DOHH2 (cell line): Measurements from ENCODE around the gene GLCCI1.
"Not testable (repeated sequence)": the region's sequence is repeated elsewhere in the genome, so short reads cannot be mapped to it uniquely, and the experiment has no call there.

Experiments
- H3F3A ChIP-seq: fragments of 200-600 bp; sonication (generic), shearing (Covaris generic); 2 replicates; pipeline ENCODE4 v1.6.0; 2016; ENCODE audit warnings: antibody characterized with exemption, mild to moderate bottlenecking; ENCODE audit not compliant: control insufficient read depth, insufficient read depth
- H3K27ac ChIP-seq: fragments of 200-600 bp; sonication (generic); 2 replicates; pipeline ENCODE4 v1.5.1; 2014; ENCODE audit warnings: low read depth, mild to moderate bottlenecking, low read length, moderate library complexity
- H3K27me3 ChIP-seq: fragments of 200-600 bp; sonication (generic); 2 replicates; pipeline ENCODE4 v1.6.1; 2014; ENCODE audit warnings: mild to moderate bottlenecking, low read length, mixed read lengths; ENCODE audit not compliant: control insufficient read depth
- H3K36me3 ChIP-seq: fragments of 200-600 bp; sonication (generic); 2 replicates; pipeline ENCODE4 v1.6.1; 2014; ENCODE audit warnings: mild to moderate bottlenecking, low read length, moderate library complexity, mixed read lengths; ENCODE audit not compliant: control insufficient read depth
- H3K4me1 ChIP-seq: fragments of 200-600 bp; sonication (generic); 2 replicates; pipeline ENCODE4 v1.6.1; 2014; ENCODE audit warnings: mild to moderate bottlenecking, low read length, mixed read lengths; ENCODE audit not compliant: control insufficient read depth
- H3K4me2 ChIP-seq: fragments of 200-600 bp; sonication (generic); 2 replicates; pipeline ENCODE4 v1.6.0; 2014; ENCODE audit warnings: mild to moderate bottlenecking, low read length, moderate library complexity
- H3K4me3 ChIP-seq: fragments of 200-600 bp; sonication (generic); 2 replicates; pipeline ENCODE4 v1.5.1; 2014; ENCODE audit warnings: mild to moderate bottlenecking, low read length, mixed read lengths
- H3K79me2 ChIP-seq: fragments of 200-600 bp; sonication (generic); 2 replicates; pipeline ENCODE4 v1.6.1; 2014; ENCODE audit warnings: mild to moderate bottlenecking, low read length, mixed read lengths; ENCODE audit not compliant: control insufficient read depth
- H3K9me2 ChIP-seq: fragments of 200-600 bp; sonication (generic); replicated peaks from 2 replicates; pipeline ENCODE4 v1.6.1; 2014; ENCODE audit warnings: mild to moderate bottlenecking, low read length, mixed read lengths; ENCODE audit not compliant: control insufficient read depth
- H3K9me3 ChIP-seq: fragments of 200-600 bp; sonication (generic); 2 replicates; pipeline ENCODE4 v1.6.1; 2014; ENCODE audit warnings: antibody characterized with exemption, low read length, mixed read lengths; ENCODE audit not compliant: control insufficient read depth, insufficient read depth
- H4K20me1 ChIP-seq: fragments of 200-600 bp; sonication (generic); 2 replicates; pipeline ENCODE4 v1.6.0; 2014; ENCODE audit warnings: low read depth, mild to moderate bottlenecking, antibody characterized with exemption, low read length, moderate library complexity; ENCODE audit not compliant: control insufficient read depth, insufficient read depth
- CTCF ChIP-seq: fragments of 200-600 bp; sonication (generic); IDR thresholded peaks from one replicate; pipeline ENCODE4 v1.5.1; 2014; ENCODE audit warnings: antibody characterized with exemption, mild to moderate bottlenecking, low read depth, low read length; ENCODE audit not compliant: poor library complexity, severe bottlenecking
- EZH2phosphoT487 ChIP-seq: fragments of 200-600 bp; sonication (generic); IDR thresholded peaks from 2 replicates; pipeline ENCODE4 v1.6.1; 2017; ENCODE audit warnings: borderline replicate concordance, mild to moderate bottlenecking, antibody characterized with exemption, low read length, moderate library complexity, mixed read lengths

GLCCI1 gene

GRCh38 chr7:8058322-8058721 lies 89.7 kb downstream of the GLCCI1 start:
- Histone ChIP-seq H3K27ac (no peak overlapping the region), H3K79me2 (peaks cover 2% of the 10 kb centered on the region; the same call in 1 of the 2 replicates), H3K4me1 (no peaks in the 10 kb centered on the region), H3K36me3 (peaks cover 78% of the 10 kb centered on the region), H4K20me1 (no peaks in the 10 kb centered on the region), H3K4me3 (no peak overlapping the region), H3F3A (peaks cover 3% of the 10 kb centered on the region; the same call in 1 of the 2 replicates), H3K27me3 (no peaks in the 10 kb centered on the region), H3K9me3 (no peaks in the 10 kb centered on the region), H3K9me2 (no peaks in the 10 kb centered on the region), H3K4me2 (no peak overlapping the region)
- no peak for TF ChIP-seq EZH2phosphoT487

DNA sequence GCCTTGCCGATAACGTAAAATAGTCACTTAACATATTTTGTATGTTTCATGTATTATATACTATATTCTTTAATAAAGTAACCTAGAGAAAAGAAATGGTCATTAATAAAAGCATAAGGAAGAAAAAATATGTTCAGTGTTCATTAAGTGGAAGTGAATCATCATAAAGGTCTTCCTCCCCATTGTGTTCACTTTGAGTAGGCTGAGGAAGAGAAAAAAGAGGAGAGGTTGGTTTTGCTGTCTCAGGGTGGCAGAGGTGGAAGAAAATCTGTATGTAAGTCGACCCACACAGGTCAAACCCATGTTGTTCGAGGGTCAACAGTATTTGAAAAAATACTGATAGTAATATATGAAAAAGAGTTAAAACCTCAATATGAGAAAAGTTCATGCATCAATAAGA lies 90.3 kb downstream of the GLCCI1 start:
- no peak overlapping the region for H3K4me3 ChIP-seq
- H3K9me3 ChIP-seq = no peaks in the 10 kb centered on the region
- peaks cover 79% of the 10 kb centered on the region for H3K36me3 ChIP-seq
- H3K4me2 ChIP-seq = no peak overlapping the region
- no peak overlapping the region for H3K27ac ChIP-seq
- no peak for TF ChIP-seq EZH2phosphoT487
- no peak for TF ChIP-seq CTCF
- no peaks in the 10 kb centered on the region for H3K27me3 ChIP-seq
- H4K20me1 ChIP-seq = no peaks in the 10 kb centered on the region
- H3K79me2 ChIP-seq = peaks cover 6% of the 10 kb centered on the region
- H3F3A ChIP-seq = peaks cover 3% of the 10 kb centered on the region; the same call in 1 of the 2 replicates
- no peaks in the 10 kb centered on the region for H3K4me1 ChIP-seq
- no peaks in the 10 kb centered on the region for H3K9me2 ChIP-seq

DNA sequence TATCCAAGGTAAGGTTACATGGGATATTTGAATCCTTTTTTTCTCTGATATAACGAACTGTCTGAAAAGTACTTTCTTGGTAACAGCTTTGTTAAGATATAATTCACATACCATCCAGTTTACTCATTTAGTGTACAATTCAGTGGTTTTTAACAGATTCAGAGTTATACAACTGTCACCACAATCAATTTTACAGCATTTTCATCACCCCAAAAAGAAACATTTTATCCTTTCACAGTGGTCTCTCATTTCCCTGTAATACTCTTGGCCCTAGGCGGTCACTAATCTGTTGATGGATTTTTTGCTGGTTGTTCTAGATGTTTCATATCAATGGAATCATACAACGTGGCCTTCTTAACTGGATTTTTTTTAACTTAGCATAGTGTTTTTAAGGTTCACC lies 91.6 kb downstream of the GLCCI1 start:
- Histone ChIP-seq H3K9me3 (no peaks in the 10 kb centered on the region), H3K4me3 (no peak overlapping the region), H3K4me2 (no peak overlapping the region), H3K36me3 (peaks cover 74% of the 10 kb centered on the region), H3K27ac (no peak overlapping the region), H4K20me1 (no peaks in the 10 kb centered on the region), H3K79me2 (peaks cover 20% of the 10 kb centered on the region), H3K9me2 (no peaks in the 10 kb centered on the region), H3K4me1 (no peaks in the 10 kb centered on the region), H3K27me3 (no peaks in the 10 kb centered on the region), H3F3A (peaks cover 3% of the 10 kb centered on the region; the same call in 1 of the 2 replicates)
- TF ChIP-seq CTCF (no peak), EZH2phosphoT487 (no peak)

DNA sequence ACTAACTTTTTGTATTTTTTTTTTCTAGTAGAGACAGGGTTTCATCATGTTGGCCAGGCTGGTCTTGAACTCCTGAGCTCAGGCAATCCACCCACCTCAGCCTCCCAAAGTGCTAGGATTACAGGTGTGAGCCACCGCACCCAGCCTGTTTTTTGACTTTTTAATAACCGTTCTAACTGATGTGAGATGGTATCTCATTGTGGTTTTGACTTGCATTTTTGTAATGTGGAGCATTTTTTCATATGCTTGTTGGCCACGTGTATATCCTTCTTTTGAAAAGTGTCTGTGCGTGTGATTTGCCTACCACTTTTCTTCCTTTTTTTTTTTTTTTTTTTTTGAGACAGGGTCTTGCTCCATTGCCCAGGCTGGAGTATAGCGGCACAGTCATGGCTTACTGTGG lies 94.7 kb downstream of the GLCCI1 start:
- H3K4me2 ChIP-seq, H3K4me1 ChIP-seq, H3K9me2 ChIP-seq, H3K27me3 ChIP-seq, H3K27ac ChIP-seq, H3F3A ChIP-seq, H4K20me1 ChIP-seq, H3K4me3 ChIP-seq, H3K9me3 ChIP-seq: not testable (repeated sequence)
- peaks cover 61% of the 10 kb centered on the region for H3K36me3 ChIP-seq
- peaks cover 45% of the 10 kb centered on the region for H3K79me2 ChIP-seq
